Endothelial cell of umbilical vein (primary cell): Measurements from ENCODE around the gene FANCG. TPM values are rescaled to one million over a fixed set of nuclear protein-coding genes. Genes with fewer than 3 reads are reported as not detected.

ENCODE experiments used
- BruUV-seq: library from RNA; stranded (reverse); fragments of 400-500 nt; replicated peaks from 2 replicates; lab custom pipeline; 2021; lab: Mats Ljungman, UMichigan
- CTCF ChIA-PET: fragments of 300-600, 350-600 bp; sonication (Branson Sonifier 250); formaldehyde crosslinking; loops from one replicate; lab custom pipeline; 2021; ENCODE audit warnings: antibody characterized with exemption, inconsistent platforms; lab: Charles Lee
- POLR2A ChIA-PET: fragments of 300-600, 350-600 bp; sonication (Branson Sonifier 250); formaldehyde crosslinking; loops from one replicate; lab custom pipeline; 2021; ENCODE audit warnings: antibody characterized with exemption, inconsistent platforms; lab: Charles Lee
- DNase-seq: peaks from one replicate; pipeline ENCODE4 v3.0.0-alpha.2; 2011; ENCODE audit warnings: low read depth, low spot score
- FAIRE-seq: peaks from 2 replicates; lab custom pipeline; 2011; peaks lifted over from hg19 to GRCh38; lab: Jason Lieb, UNC
- H2AFZ ChIP-seq: 2 replicates; pipeline ENCODE4 v1.6.0; 2012; ENCODE audit warnings: low read depth, low read length, control low read depth, inconsistent platforms
- H3K27ac ChIP-seq: 2 replicates; pipeline ENCODE4 v1.5.1; 2011; ENCODE audit warnings: low read depth, mild to moderate bottlenecking, control low read depth, low read length, moderate library complexity; ENCODE audit not compliant: insufficient read depth
- H3K27me3 ChIP-seq, 2 experiments: 2 replicates each; pipeline versions ENCODE4 v1.6.0 to v1.6.1; 2011; ENCODE audit warnings: low read length in 2 of 2, mixed read lengths in 1 of 2; ENCODE audit not compliant: control insufficient read depth in 2 of 2, insufficient read depth in 2 of 2
- H3K36me3 ChIP-seq, 2 experiments: 2 replicates in 1 of 2; 3 replicates in 1 of 2; pipeline ENCODE4 v1.5.1; 2011; ENCODE audit warnings: low read length in 2 of 2, mild to moderate bottlenecking in 1 of 2, moderate library complexity in 1 of 2; ENCODE audit not compliant: control insufficient read depth in 2 of 2, insufficient read depth in 2 of 2; ENCODE audit errors: extremely low read depth in 1 of 2
- H3K4me1 ChIP-seq: 3 replicates; pipeline ENCODE4 v1.5.1; 2011; ENCODE audit warnings: mild to moderate bottlenecking, low read length; ENCODE audit not compliant: control insufficient read depth, insufficient read depth; ENCODE audit errors: extremely low read depth
- H3K4me2 ChIP-seq: 2 replicates; pipeline ENCODE4 v1.6.1; 2011; ENCODE audit warnings: low read length, control low read depth, mixed read lengths; ENCODE audit not compliant: insufficient read depth
- H3K4me3 ChIP-seq, 3 experiments: fragments of 200-600 bp in 1 of 3; sonication (generic), shearing (Covaris generic) in 1 of 3; replicated peaks in 1 of 3; 2 replicates each; pipeline ENCODE4 v1.5.1; 2011 to 2016; ENCODE audit warnings: control low read depth in 3 of 3, low read length in 3 of 3, mild to moderate bottlenecking in 2 of 3, inconsistent platforms in 1 of 3, low read depth in 1 of 3, moderate library complexity in 1 of 3; ENCODE audit not compliant: insufficient read depth in 1 of 3
- H3K79me2 ChIP-seq: 2 replicates; pipeline ENCODE4 v1.6.0; 2012; ENCODE audit warnings: low read length, inconsistent platforms; ENCODE audit not compliant: control insufficient read depth, insufficient read depth
- H3K9ac ChIP-seq: replicated peaks from 2 replicates; pipeline ENCODE3; 2011; ENCODE audit warnings: low read length, control low read depth; ENCODE audit not compliant: insufficient read depth; ENCODE audit errors: extremely low read depth
- H3K9me1 ChIP-seq: replicated peaks from 3 replicates; pipeline ENCODE4 v1.6.0; 2011; ENCODE audit warnings: mild to moderate bottlenecking, low read length; ENCODE audit not compliant: control insufficient read depth, insufficient read depth; ENCODE audit errors: extremely low read depth
- H3K9me3 ChIP-seq: replicated peaks from 2 replicates; pipeline ENCODE4 v1.5.1; 2012; ENCODE audit warnings: low read length, inconsistent platforms; ENCODE audit not compliant: control insufficient read depth, insufficient read depth
- H4K20me1 ChIP-seq: replicated peaks from 2 replicates; pipeline ENCODE3; 2011; ENCODE audit warnings: mild to moderate bottlenecking, low read length; ENCODE audit not compliant: control insufficient read depth, insufficient read depth; ENCODE audit errors: extremely low read depth
- MYC ChIP-seq: IDR thresholded peaks from one replicate; pipeline ENCODE4 v1.6.1; 2011; ENCODE audit warnings: mild to moderate bottlenecking, low read depth, low read length
- POLR2A ChIP-seq: IDR thresholded peaks from 2 replicates; pipeline ENCODE4 v1.6.1; 2012; ENCODE audit warnings: low read depth, mild to moderate bottlenecking, control low read depth, low read length
- dilution Hi-C: fragments of 300-500 bp; cut with MboI; formaldehyde crosslinking; loops from one replicate; pipeline ENCODE4 v1.15.0; 2019; ENCODE audit warnings: low sequenced_read_pairs; ENCODE audit not compliant: extremely low pct_ligation_motif_present
- intact Hi-C: fragments of 100-400 bp; cut with micrococcal nuclease; formaldehyde crosslinking; loops from one replicate; pipeline ENCODE4 v1.10.0; 2022
- polyA plus RNA-seq, 4 experiments: library from polyadenylated mRNA; depleted of rRNA in 3 of 4; stranded (reverse) in 3 of 4; unstranded in 1 of 4; fragments of >200 nt; gene quantifications; 2 replicates each; pipeline versions ENCODE4 v1.2.1 to v1.2.3, GENCODE V29; 2011 to 2012; ENCODE audit warnings: missing spikeins in 1 of 4
- total RNA-seq: library from RNA; stranded (reverse); gene quantifications from 2 replicates; pipeline ENCODE4 v1.2.3, GENCODE V29; 2021

Gene FANCG
- total and polyA plus RNA-seq, 2 donors (not counting 3 experiments of a cell fraction or from before 2014, with no cell fraction given), result 31.6 to 58.0 TPM

- Histone ChIP-seq H3K9me3 (no peaks in the 10 kb centered on the region), H3K4me1 (no peaks in the 10 kb centered on the region), H3K27ac (no peak overlapping the region), H3K36me3 (peaks cover 45 to 54% of the 10 kb centered on the region in 2 experiments), H3K9me1 (no peaks in the 10 kb centered on the region), H4K20me1 (no peaks in the 10 kb centered on the region), H3K27me3 (no peaks in the 10 kb centered on the region), H3K9ac (no peak overlapping the region), H3K79me2 (peaks cover 2% of the 10 kb centered on the region), H3K4me2 (no peak overlapping the region), H2AFZ (no peak overlapping the region), H3K4me3 (no peak overlapping the region)
- ChIA-PET CTCF (interaction anchor here (1.9 kb wide), 1 partner anchor 157 kb away, joined by 4 read pairs; no protein-coding TSS in a partner anchor), POLR2A (no interaction called here)
- TSS peak; percentile 57 for BruUV-seq
- FAIRE-seq (no peak), DNase-seq (no peak)
- intact Hi-C loops (no loop called here), dilution Hi-C loops (no loop called here)
- TF ChIP-seq POLR2A, result no peak
These were observed 23.0 kb downstream of the FANCG start for GRCh38 chr9:35056571-35057270.

GRCh38 chr9:35054871-35055644, 24.7 kb downstream of the FANCG start:
- Histone ChIP-seq H2AFZ (no peak overlapping the region), H3K9me3 (no peaks in the 10 kb centered on the region), H3K27me3 (no peaks in the 10 kb centered on the region), H3K79me2 (no peaks in the 10 kb centered on the region), H3K27ac (no peak overlapping the region), H3K9ac (no peak overlapping the region), H3K4me2 (no peak overlapping the region), H3K36me3 (peaks cover 32 to 38% of the 10 kb centered on the region in 2 experiments), H3K4me1 (no peaks in the 10 kb centered on the region), H3K4me3 (no peak overlapping the region), H3K9me1 (no peaks in the 10 kb centered on the region), H4K20me1 (no peaks in the 10 kb centered on the region)
- intact Hi-C loops, result no loop called here
- DNase-seq (no peak), FAIRE-seq (peak; percentile 12)
- no peak for TF ChIP-seq MYC
- peak; percentile 27 for TF ChIP-seq POLR2A
- ChIA-PET POLR2A (no interaction called here), CTCF (interaction anchor here (6.9 kb wide), 1 partner anchor 156 kb away, joined by 258 read pairs; no protein-coding TSS in a partner anchor)
- dilution Hi-C loops, result no loop called here
- BruUV-seq, result no TSS peak
